Fibroblast of skin of abdomen (primary cell): ENCODE measurements around the gene BCAS3.

Experiments
- DNase-seq: peaks from one replicate; pipeline ENCODE4 v3.0.0-alpha.2; 2013

Gene BCAS3

GRCh38 chr17:61442136-61442775 is 764.6 kb downstream of the BCAS3 start:
- no peak for DNase-seq
